PFSK-1 (cell line): ENCODE data around the gene MGAT5.

Experiments
- REST ChIP-seq, 2 experiments: IDR thresholded peaks; 2 replicates each; pipeline versions ENCODE4 v1.6.1 to v1.8.0; 2011 to 2012; ENCODE audit warnings: low read depth in 2 of 2, low read length in 2 of 2, control low read depth in 1 of 2, inconsistent platforms in 1 of 2, mild to moderate bottlenecking in 1 of 2, moderate library complexity in 1 of 2; ENCODE audit not compliant: insufficient read depth in 1 of 2
- SIN3A ChIP-seq: IDR thresholded peaks from 2 replicates; pipeline ENCODE4 v1.6.1; 2012; ENCODE audit warnings: mild to moderate bottlenecking, low read length, moderate library complexity, borderline replicate concordance; ENCODE audit not compliant: insufficient read depth

GRCh38 chr2:134357814-134358213, 103.9 kb downstream of the MGAT5 start:
- TF ChIP-seq REST (IDR thresholded peaks at IDR 0.05; ENCODE audit: insufficient read depth in 1 of 2, low read depth in 2 of 2, low read length in 2 of 2) (no peak), SIN3A (no peak)
